Measurements from ENCODE around the gene DGKH.
"Not testable (repeated sequence)": the region's sequence is repeated elsewhere in the genome, so short reads cannot be mapped to it uniquely, and the experiment has no call there.

The DGKH gene

DNA sequence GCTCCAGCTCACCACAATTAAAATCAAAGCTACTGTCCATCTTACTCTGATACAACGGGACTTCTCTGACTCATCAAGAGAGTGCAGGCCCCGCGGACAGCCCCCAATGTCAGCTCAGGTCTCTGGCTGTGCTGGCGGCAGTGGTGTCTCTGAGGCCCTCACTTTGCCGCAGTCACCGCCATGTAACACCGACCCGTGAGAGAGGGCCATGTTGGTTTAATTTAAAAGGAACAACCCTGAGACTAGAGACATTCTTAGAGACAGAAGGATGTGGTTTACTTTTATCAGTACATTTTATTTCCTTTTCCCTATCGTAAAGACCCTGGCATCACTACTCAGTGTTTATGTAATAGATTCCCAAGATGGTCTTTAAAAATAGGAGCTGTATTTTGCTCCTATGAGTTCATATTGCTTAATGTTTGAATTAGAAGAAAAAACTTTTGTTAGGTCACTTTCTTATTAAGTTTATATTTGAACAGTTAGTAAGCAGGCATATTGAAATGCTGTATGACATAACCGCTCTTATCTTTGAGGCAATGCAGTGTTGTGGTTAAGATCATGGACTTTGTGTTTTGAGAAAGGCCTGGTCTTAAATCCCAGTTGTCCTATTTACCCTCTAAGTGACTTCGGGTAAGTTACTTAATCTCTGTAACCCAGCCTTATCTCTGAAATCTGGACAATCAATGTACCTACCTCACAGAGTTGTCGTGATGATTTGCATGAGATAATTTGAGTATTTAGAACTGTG lies 23.4 kb downstream of the DGKH start:
- no peak for DNase-seq

DNA sequence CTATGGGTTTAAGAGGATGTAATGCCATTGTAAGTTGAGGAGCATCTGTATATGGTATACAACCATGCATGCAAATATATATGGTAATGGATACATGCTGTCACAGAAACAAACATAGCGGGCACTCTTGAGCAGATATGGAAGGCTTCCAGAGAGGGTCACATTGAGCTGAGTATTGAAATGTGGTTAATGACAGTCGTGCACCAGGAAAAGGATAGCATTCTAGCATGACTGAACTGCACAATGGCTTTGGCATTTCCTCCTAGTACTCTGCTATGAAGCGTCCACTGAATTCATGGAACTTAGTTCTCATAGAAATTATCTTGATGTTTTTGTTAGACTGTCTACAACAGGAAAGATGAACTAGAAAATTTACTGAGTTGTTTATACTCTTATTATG lies 25.2 kb downstream of the DGKH start:
- DNase-seq = no peak

DNA sequence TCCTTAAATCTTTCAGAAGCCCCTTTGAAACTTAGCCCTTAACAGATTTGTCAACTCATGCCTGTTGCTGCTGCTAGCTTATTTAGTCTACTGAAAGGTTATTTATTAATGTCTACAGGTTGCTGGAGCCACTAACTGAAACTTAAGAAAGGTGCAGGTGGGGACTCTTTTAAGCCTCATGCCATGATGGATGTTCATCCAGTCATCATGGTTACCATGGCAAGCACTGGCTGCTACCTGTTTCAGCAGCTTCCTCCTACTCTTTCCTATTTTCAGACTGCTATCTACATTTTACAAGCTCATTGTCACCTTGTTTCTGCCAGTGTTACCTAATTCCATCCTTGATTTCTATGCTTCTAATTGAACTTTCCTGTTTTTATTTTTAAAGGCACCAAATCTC lies 27.1 kb downstream of the DGKH start:
- DNase-seq = no peak

DNA sequence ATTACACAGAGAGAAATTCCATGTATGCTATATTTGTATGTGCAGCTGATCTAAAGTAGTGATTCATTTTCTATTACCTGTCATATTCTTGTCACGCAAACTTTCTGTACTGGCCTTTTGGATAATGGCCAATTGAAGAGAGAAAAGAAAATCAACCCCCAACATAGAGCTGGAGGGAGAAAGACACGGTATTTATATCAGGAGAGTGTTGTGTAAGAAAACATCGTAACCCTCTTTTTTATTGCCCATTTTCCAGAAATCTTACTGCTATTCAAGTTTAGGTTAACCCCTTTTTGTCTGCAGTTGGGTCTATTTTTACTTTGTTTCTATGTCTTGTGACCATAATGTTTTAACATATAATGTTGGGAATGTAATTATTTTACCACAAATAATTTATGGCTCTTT lies 27.9 kb downstream of the DGKH start:
- no peak for DNase-seq

DNA sequence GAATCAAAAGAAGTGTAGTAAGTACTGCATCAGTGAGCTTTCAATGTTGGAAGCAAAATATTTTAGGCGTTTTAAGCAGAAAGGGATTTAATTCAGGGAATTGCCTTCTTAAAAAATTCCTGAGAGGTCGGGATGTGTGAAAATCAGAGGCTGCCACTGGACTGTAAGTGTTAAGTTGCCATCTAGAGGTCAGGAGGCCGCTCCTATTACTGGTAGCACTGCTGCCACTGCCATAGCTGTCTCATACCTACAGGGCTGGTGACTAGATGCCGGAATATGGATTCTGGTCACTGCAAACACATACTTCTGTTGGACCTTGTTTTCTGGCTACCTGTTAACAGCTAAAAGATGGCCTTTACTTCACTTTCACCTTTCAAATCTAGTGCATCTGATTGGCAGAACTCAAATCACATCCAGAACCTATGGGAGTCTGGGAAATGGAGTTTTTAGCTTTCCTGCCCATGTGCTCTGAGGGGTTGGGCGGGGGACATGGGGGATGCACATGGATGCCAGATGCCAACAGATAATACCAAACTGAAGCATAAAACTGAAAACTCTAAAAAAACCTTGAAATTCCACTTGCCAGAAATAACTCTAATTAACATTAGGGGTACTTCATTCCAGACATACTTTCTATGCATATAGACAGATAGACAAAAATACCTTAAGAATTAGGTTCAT lies 29.8 kb downstream of the DGKH start:
- DNase-seq = no peak

DNA sequence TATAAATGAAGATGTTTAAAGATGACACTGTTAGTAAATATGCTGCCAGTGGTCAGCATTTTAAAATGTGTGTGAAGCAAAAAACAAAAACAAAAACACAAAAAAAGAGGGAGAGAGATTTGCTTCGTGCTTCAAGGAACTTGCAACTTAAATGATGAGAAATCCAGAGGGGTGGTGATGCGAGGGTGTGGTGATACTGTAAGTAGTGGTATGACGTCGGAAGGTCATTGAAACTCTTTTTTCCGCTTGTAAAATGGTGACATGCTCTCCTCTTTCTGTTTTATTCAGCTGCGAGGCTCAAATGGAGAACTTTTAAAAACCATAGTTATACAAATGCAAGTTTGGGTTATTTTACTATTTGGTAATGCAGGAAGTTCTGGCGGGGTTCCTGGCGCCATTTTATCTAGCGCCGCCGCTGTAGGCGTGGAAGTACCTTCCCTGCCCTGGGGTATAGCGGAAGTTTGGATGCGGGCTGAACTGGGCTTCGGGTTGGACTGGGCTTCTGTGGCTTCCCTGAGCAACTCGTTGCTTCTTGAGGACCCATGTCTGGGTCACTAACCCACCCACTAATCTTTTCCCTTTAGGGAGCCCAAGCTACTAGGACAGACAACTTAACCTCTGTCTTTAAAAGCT lies 34.8 kb downstream of the DGKH start:
- DNase-seq = no peak

DNA sequence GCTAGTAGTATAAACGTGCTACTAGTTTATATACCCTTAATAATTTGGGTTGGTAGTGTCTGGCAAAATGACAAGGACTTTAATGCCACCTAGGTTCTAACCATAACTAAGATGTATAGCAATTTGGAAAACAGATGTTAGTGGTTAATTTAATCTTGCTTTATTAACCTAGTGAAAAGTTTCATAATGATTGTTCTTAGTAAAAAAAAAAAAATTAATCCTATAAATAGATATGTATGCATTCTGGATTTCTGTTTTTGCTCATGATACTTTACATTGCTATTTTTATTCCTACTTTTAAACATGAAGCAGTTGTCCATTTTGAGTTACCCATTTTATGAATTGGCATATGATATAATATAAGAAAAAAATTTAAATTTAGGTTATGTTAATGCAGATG lies 36.3 kb downstream of the DGKH start:
- DNase-seq = no peak

DNA sequence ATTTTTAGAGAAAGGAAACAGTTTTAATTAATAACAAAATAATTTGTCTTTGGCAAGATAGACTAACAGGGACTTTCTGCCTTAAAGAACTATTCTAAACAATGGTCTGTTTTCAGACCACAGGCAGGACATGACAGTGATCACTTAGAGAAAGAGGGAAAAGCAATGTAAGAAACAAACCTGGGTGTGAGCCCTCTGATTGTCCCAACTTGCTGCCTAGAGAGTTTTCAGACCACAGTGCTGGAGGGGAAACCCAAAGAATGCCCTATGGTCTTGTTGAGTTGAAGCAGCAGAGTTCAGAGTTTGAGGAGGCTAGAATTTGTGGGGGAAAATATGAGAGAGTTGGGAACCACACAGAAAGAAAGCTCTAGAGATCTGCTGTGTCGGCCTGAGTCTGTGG lies 38.1 kb downstream of the DGKH start:
- DNase-seq = no peak

DNA sequence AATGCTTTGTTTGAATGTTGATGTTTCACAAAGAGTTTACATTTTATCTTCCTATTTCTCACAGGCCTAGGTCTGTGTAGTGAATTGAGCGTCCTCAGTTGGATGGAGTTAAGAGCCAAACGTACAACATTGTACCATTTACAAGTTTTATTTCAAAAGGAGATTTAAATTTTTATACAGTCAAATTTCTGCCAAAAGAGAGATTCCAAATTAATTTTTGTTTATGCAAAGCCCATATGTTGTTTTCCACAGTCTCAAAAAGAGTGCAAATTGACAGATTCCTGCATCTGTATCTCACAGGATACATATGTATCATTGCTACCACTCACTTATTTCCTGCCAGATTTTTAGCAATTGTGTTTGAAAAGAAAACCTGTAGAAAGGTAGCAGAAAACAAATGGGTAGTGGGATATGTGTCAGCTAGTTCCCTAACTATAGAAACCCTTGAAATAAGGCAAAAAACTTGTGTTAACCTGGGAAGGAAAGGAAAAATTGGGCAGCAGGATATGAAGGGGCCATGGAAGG lies 46.1 kb downstream of the DGKH start:
- no peak for DNase-seq

DNA sequence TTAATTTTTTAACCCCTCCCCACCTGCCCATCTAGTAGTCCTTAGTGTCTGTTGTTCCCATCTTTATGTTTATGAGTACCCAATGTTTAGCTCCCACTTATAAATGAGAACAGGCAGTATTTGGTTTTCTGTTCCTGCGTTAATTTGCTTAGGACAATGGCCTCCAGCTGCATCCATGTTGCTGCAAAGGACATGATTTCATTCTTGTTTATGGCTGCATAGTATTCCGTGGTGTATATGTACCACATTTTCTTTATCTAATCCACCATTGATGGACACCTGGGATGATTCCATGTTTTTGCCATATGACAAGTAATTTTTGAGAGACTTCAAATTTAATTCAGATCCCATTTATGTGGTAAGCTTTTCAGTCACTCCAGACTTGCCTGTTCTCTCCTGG lies 47.8 kb downstream of the DGKH start:
- DNase-seq = not testable (repeated sequence)

DNA sequence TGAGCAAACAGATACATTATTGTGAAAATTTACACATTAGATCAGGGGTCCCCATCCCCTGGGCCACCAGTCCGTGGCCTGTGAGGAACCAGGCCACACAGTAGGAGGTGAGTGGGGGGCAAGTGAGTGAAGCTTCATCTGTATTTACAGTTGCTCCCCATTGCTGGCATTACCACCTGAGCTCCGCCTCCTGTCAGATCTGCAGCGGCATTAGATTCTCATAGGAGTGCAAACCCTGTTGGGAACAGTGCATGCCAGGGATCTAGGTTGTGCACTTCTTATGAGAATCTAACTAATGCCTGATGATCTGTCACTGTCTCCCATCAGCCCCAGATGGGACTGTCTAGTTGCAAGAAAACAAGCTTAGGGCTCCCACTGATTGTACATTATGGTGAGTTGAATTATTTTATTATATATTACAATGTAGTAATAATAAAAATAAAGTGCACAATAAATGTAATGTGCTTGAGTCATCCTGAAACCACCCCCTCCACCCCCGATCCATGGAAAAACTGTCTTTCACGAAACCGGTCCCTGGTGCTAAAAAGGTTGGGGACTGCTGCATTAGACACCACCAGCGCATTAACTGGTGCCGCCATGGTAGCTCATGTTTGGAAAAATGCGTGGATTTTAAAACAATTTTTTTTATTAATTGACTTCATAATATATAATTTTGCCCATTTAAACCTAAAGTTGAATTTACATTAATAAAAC lies 51.7 kb downstream of the DGKH start:
- no peak for DNase-seq

DNA sequence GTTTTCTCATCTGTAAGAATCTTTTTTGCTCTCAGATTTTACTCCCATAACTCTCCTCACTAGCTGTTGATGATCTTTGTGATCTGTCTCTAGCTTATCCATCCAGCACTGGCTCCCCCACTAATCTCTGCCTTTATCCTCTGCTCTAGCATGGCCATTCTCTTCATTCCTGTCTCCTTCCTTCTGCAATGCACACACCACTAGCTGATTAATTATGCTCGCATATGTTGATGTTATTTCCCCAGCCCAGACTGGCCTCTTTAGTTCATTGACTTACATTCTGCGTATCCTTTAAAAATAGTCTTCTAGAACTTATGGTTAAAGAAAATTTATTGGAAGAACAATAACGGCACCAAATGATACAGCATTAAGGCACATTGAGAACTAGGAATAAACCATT lies 52.5 kb downstream of the DGKH start:
- no peak for DNase-seq

DNA sequence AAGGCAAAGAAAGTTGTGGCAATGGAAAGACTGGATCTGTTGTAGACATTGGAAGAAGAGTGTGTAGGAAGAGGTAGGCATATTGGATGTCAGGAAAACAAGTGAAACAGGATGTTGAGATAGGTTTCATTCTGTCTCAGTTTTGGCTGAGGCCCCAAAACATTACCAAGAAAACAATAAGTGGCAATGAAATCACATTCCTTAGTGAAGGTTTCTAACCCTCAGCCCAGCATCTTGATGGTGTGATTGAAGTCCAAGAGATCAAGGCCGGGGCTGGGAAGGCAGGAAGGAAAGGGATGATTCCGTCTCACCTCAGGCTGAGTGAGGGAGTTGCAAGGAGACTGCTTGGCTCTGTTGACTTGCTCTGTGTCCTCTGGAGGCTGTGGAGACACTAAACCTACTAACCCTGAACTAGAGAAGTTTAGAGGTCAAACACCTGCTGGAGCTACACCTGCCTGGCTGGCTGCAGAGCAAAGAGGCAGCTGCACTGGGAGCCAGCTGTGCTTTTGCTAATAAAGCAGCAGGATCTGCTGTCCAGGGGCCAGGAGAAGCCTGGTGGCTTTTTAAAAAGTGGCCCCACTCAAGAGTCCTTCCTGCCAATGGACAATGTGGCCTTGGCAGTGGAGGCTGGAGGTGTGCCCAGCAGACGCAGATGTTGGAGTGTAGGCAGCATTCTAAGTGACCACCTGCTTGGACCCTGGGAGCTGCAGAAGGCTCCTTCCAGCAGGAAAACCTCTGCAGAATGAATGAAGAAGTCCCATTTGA lies 53.6 kb downstream of the DGKH start:
- DNase-seq = no peak

DNA sequence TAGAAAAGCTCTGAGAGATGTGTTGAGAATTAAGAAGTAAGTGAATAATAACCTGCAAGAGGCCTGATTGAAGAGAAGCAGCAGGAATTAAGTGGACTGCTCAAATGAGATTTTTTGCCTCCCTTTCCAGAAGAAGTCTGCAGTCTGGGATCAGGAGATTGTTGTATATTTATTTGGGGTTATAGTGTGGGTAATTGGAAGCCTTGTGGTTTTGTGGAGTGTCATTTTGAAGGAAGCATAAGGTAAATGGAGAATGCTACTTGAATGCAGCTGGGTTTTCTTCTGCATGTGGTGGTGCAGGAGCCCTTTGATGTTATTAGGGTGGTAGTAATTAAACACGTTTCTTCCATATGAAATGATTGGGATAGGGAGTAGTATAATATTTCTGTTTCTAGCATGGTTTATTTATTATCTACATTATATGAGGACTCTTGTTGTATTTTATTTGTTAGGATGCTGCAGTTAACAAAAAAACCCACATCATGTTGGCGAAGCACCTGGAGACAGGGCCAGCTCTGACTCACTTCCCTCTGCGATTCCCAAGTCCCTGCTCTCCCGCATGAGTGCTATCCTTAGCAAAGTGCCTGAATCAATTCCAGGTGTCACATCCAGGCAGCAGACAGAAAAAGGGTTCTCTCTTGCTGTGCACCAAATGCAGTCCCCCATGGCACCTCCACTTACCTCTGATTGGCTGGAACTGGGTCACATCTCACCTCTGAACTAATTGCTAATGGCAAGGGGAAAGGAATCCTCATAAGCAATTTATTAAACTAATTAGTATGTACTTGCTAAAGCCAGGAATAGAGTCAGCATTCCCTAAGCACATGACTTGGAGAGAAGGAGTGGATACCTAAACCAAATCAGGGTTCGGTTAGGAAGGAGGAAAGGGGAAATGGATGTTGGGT lies 54.8 kb downstream of the DGKH start:
- DNase-seq = no peak

DNA sequence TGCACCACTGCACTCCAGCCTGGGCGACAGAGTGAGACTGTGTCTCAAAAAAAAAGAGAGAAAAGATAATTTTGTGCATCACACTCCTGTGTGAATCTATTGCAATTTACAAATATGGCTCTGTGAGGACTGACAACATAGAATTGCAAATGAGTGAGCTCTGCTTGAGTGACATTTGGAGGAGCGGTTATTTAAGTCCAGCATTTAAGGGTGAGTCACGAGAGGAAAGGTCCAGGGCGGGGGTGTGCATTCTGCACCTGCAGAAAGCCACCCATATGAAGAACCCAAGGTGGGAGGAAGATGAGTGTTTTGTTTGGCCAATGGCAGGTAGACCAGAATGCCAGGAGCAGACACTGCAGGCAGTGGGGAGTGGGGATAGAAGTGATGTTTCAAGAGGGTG lies 58.5 kb downstream of the DGKH start:
- DNase-seq = no peak

DNA sequence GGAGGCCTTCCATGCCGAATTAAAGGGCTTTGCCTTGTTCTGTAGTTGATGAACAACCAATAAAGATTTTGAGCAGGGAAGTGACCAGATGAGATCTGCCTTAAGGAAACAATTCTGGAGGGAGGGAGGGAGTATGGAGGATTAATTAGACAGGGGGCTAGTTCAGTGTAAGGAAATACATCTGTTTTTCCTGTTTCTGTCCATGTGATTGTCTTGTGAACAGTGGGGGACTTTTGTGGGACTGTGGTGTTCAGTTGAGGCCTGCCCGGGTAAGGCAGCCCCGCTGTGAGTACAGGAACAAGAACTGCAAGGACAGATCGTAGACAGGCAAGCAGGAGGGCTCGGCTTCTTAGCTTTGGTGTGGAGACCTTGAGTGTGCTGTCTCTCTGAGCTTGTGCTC lies 59.0 kb downstream of the DGKH start:
- no peak for DNase-seq

DNA sequence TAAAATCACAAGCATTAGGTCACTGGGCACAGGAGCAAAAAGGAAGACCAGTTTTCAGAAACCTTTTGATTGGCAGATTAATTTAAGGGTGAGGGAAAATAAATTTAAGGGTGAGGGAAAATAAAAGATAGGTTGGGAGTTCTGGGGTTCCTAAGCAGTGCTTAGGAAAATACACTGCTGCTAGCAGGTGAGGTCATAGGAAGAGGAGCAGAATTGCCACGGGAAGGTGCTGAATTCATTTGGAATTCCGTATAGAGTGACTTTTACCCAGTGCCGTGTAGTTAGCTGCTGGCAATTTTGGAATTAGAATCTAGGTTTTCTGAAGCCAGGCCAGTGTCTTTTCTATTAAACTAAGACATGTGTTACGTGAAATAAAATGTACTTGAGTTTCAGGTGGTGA lies 59.8 kb downstream of the DGKH start:
- DNase-seq = no peak

DNA sequence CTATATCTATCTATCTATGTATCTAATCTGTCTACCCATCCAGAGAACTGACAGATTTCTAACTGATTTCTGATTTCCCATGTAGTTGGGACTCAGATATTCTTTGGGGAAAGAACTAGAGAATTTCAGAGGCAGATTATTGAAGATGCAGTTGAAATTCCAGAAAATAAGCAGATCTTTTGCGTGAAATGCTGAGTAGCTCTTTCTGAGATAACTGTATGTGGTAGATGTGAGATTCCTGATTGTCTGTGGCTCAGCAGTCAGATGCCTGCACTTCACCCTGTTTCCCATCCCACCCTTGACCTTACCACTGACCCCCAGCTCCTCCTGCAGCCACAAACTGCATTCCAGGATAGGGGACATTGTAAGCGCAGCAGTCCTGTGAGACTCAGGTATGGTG lies 61.5 kb downstream of the DGKH start:
- no peak for DNase-seq

DNA sequence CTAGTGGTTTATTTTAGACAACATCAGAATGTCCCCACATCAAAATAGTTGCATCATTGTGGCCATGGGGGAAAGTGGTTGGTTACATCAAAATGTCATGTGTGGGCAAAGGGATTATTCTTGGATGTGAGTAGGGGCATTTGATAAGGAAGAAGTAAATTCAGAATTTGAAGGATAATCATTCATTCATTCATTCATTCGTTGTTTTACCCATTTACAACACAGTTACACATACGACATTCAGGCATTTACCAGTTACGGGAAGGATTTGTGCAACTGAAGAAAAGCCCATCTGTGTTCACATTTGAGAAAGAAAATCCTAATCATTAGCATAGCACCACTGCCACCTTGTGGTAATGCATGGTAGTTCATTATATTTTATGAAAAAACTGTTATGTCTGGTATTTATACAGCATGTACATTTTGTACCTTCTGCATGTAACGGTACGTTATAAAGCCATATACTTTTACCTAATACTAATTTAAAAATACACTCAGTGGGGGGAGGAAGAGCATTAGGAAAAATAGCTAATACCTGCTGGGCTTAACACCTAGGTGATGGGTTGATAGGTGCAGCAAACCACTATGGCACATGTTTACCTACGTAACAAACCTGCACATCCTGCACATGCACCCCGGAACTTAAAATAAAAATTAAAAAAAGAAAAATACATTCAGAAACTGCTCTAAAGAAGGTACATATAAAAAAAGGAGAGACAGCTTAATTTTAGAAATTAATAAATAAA lies 62.1 kb downstream of the DGKH start:
- DNase-seq = no peak

DNA sequence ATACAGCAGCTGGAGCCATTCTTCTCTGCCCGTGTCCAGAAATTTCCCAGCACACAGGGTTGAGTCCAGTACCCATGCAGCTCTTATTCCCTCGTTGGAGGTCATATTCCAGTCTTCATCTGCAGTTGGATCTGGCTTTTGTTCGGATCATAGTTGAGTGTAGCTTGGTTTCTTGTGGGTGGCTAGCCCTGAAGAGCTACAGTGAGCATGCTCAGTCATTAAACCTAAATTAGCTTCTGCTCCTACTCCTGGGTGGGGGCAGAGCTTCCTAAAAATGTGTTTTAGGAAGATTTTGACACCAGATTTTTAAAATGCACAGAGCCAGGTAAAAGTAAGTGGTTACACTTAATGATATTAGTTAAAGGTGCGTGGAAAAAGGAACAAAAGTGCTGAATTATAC lies 64.4 kb downstream of the DGKH start:
- DNase-seq = no peak

DNA sequence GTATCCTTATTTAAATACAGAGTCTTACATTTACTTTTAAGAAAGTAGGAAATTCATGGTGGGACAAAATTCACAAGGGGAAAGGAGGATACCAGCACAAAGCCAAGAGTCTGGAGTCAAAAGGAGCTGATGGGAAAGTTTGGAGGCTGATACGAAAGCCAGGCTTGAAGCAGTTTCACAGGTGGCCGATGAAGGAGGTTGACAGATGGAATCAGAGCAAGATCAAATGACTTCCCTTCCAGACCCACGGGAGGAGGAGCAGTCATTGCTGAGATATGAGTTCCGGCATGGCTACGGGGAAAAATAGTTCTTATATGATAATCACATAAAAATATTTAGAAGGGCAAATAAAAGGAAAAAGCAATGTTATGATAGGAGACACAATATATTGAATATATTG lies 65.0 kb downstream of the DGKH start:
- DNase-seq = no peak
